Vagina (tissue), 2 donors: ENCODE measurements around the gene SMARCC1.

Experiments used
- CTCF ChIP-seq, 3 experiments: fragments of 450-650 bp in 2 of 3; fragments of 200-600 bp in 1 of 3; sonication (generic) in 1 of 3; IDR thresholded peaks; one replicate each; pipeline ENCODE4 v1.5.1; 2017 to 2019; ENCODE audit warnings: antibody characterized with exemption in 3 of 3, mild to moderate bottlenecking in 2 of 3, moderate library complexity in 2 of 3
- POLR2A ChIP-seq, 2 donors: fragments of 450-650 bp; IDR thresholded peaks; one replicate each; pipeline ENCODE4 v1.6.1; 2017; ENCODE audit warnings: antibody characterized with exemption in 2 of 2, mild to moderate bottlenecking in 2 of 2, moderate library complexity in 2 of 2
- POLR2AphosphoS5 ChIP-seq, 2 donors: sonication (generic); formaldehyde crosslinking; IDR thresholded peaks; one replicate each; pipeline ENCODE4 v1.9.0; 2017; ENCODE audit warnings: antibody characterized with exemption in 2 of 2, mild to moderate bottlenecking in 2 of 2, low read depth in 1 of 2; ENCODE audit not compliant: insufficient read depth in 1 of 2

DNA sequence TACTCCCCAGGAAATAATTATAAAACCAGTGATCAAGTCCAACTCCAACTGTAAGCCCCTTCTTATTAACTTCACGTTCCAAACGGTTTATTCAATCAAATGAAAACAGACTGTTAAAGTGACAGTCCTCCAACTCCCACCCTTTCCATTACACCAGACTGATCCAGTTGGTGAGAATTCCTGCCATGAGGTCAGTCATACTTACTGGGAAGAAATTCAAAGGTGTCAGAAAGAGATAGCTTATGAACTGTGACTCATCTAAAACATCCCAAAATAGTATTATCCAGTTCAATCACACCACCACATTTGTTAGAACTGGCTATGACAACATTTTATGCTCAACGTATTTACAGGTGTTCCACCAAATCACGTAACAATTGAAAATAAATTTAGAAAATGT, 19.5 kb downstream of the SMARCC1 start:
- TF ChIP-seq CTCF (IDR thresholded peaks at IDR 0.05) (no peak), POLR2A (IDR thresholded peaks at IDR 0.05) (no peak), POLR2AphosphoS5 (IDR thresholded peaks at IDR 0.05; ENCODE audit: insufficient read depth in 1 of 2, low read depth in 1 of 2) (no peak)
